ENCODE results near the gene GRM8.

Gene GRM8

GRCh38 chr7:126533715-126534114, 719.0 kb downstream of the GRM8 start:
- H3K27me3 ChIP-seq (ENCODE audit: control insufficient read depth in 1 of 2, insufficient read depth in 2 of 2, low read length in 2 of 2), result no peaks in the 10 kb centered on the region
- no peak overlapping the region for H3K27ac ChIP-seq (ENCODE audit: low read depth, low read length)
- no peaks in the 10 kb centered on the region for H3K36me3 ChIP-seq (ENCODE audit: control insufficient read depth in 1 of 2, insufficient read depth in 2 of 2, low read length in 2 of 2)
- peaks cover 10 to 16% of the 10 kb centered on the region in 2 donors for H3K9me3 ChIP-seq (ENCODE audit: control insufficient read depth in 1 of 2, low read length in 2 of 2)
- H3K4me3 ChIP-seq (ENCODE audit: low read depth in 1 of 2, low read length in 2 of 2), result no peak overlapping the region
- no peak overlapping the region for H3K9ac ChIP-seq (ENCODE audit: low read depth in 1 of 2, low read length in 2 of 2)
- H3K4me1 ChIP-seq (ENCODE audit: control insufficient read depth in 1 of 2, insufficient read depth in 2 of 2, low read length in 2 of 2), result no peaks in the 10 kb centered on the region

- peaks cover 6 to 11% of the 10 kb centered on the region in 2 donors for H3K9me3 ChIP-seq (ENCODE audit: control insufficient read depth in 1 of 2, low read length in 2 of 2)
- no peaks in the 10 kb centered on the region for H3K27me3 ChIP-seq (ENCODE audit: control insufficient read depth in 1 of 2, insufficient read depth in 2 of 2, low read length in 2 of 2)
- H3K27ac ChIP-seq (ENCODE audit: low read depth, low read length), result no peak overlapping the region
- no peak overlapping the region for H3K9ac ChIP-seq (ENCODE audit: low read depth in 1 of 2, low read length in 2 of 2)
- no peak overlapping the region for H3K4me3 ChIP-seq (ENCODE audit: low read depth in 1 of 2, low read length in 2 of 2)
- H3K4me1 ChIP-seq (ENCODE audit: control insufficient read depth in 1 of 2, insufficient read depth in 2 of 2, low read length in 2 of 2), result no peaks in the 10 kb centered on the region
- H3K36me3 ChIP-seq (ENCODE audit: control insufficient read depth in 1 of 2, insufficient read depth in 2 of 2, low read length in 2 of 2), result no peaks in the 10 kb centered on the region
Observed at GRCh38 chr7:126529833-126530232, 722.9 kb downstream of the GRM8 start.

GRCh38 chr7:126529254-126529653, 723.5 kb downstream of the GRM8 start:
- Histone ChIP-seq H3K36me3 (ENCODE audit: control insufficient read depth in 1 of 2, insufficient read depth in 2 of 2, low read length in 2 of 2) (no peaks in the 10 kb centered on the region), H3K4me1 (ENCODE audit: control insufficient read depth in 1 of 2, insufficient read depth in 2 of 2, low read length in 2 of 2) (no peaks in the 10 kb centered on the region), H3K9me3 (ENCODE audit: control insufficient read depth in 1 of 2, low read length in 2 of 2) (peaks cover 2 to 8% of the 10 kb centered on the region in 2 donors), H3K27me3 (ENCODE audit: control insufficient read depth in 1 of 2, insufficient read depth in 2 of 2, low read length in 2 of 2) (no peaks in the 10 kb centered on the region), H3K9ac (ENCODE audit: low read depth in 1 of 2, low read length in 2 of 2) (no peak overlapping the region), H3K4me3 (ENCODE audit: low read depth in 1 of 2, low read length in 2 of 2) (no peak overlapping the region), H3K27ac (ENCODE audit: low read depth, low read length) (no peak overlapping the region)

GRCh38 chr7:126525906-126526305, 726.8 kb downstream of the GRM8 start:
- no peaks in the 10 kb centered on the region for H3K27me3 ChIP-seq (ENCODE audit: control insufficient read depth in 1 of 2, insufficient read depth in 2 of 2, low read length in 2 of 2)
- no peak overlapping the region for H3K4me3 ChIP-seq (ENCODE audit: low read depth in 1 of 2, low read length in 2 of 2)
- no peaks in the 10 kb centered on the region for H3K4me1 ChIP-seq (ENCODE audit: control insufficient read depth in 1 of 2, insufficient read depth in 2 of 2, low read length in 2 of 2)
- peaks cover 3 to 4% of the 10 kb centered on the region in 2 donors for H3K9me3 ChIP-seq (ENCODE audit: control insufficient read depth in 1 of 2, low read length in 2 of 2)
- H3K36me3 ChIP-seq (ENCODE audit: control insufficient read depth in 1 of 2, insufficient read depth in 2 of 2, low read length in 2 of 2), result no peaks in the 10 kb centered on the region
- no peak overlapping the region for H3K27ac ChIP-seq (ENCODE audit: low read depth, low read length)
- no peak overlapping the region for H3K9ac ChIP-seq (ENCODE audit: low read depth in 1 of 2, low read length in 2 of 2)

- Histone ChIP-seq H3K27ac (ENCODE audit: low read depth, low read length) (no peak overlapping the region), H3K4me1 (ENCODE audit: control insufficient read depth in 1 of 2, insufficient read depth in 2 of 2, low read length in 2 of 2) (no peaks in the 10 kb centered on the region), H3K27me3 (ENCODE audit: control insufficient read depth in 1 of 2, insufficient read depth in 2 of 2, low read length in 2 of 2) (no peaks in the 10 kb centered on the region), H3K9me3 (ENCODE audit: control insufficient read depth in 1 of 2, low read length in 2 of 2) (peaks cover 0 to 3% of the 10 kb centered on the region in 2 donors), H3K36me3 (ENCODE audit: control insufficient read depth in 1 of 2, insufficient read depth in 2 of 2, low read length in 2 of 2) (no peaks in the 10 kb centered on the region), H3K9ac (ENCODE audit: low read depth in 1 of 2, low read length in 2 of 2) (no peak overlapping the region), H3K4me3 (ENCODE audit: low read depth in 1 of 2, low read length in 2 of 2) (no peak overlapping the region)
Observed at GRCh38 chr7:126524967-126525366, 727.8 kb downstream of the GRM8 start.

GRCh38 chr7:126511046-126511445, 741.7 kb downstream of the GRM8 start:
- Histone ChIP-seq H3K27ac (ENCODE audit: low read depth, low read length) (no peak overlapping the region), H3K4me1 (ENCODE audit: control insufficient read depth in 1 of 2, insufficient read depth in 2 of 2, low read length in 2 of 2) (no peaks in the 10 kb centered on the region), H3K4me3 (ENCODE audit: low read depth in 1 of 2, low read length in 2 of 2) (no peak overlapping the region), H3K36me3 (ENCODE audit: control insufficient read depth in 1 of 2, insufficient read depth in 2 of 2, low read length in 2 of 2) (no peaks in the 10 kb centered on the region), H3K9ac (ENCODE audit: low read depth in 1 of 2, low read length in 2 of 2) (no peak overlapping the region), H3K9me3 (ENCODE audit: control insufficient read depth in 1 of 2, low read length in 2 of 2) (peaks cover 0 to 2% of the 10 kb centered on the region in 2 donors), H3K27me3 (ENCODE audit: control insufficient read depth in 1 of 2, insufficient read depth in 2 of 2, low read length in 2 of 2) (no peaks in the 10 kb centered on the region)

- Histone ChIP-seq H3K9ac (ENCODE audit: low read depth in 1 of 2, low read length in 2 of 2) (no peak overlapping the region), H3K9me3 (ENCODE audit: control insufficient read depth in 1 of 2, low read length in 2 of 2) (peaks cover 0 to 3% of the 10 kb centered on the region in 2 donors), H3K4me1 (ENCODE audit: control insufficient read depth in 1 of 2, insufficient read depth in 2 of 2, low read length in 2 of 2) (no peaks in the 10 kb centered on the region), H3K27me3 (ENCODE audit: control insufficient read depth in 1 of 2, insufficient read depth in 2 of 2, low read length in 2 of 2) (no peaks in the 10 kb centered on the region), H3K36me3 (ENCODE audit: control insufficient read depth in 1 of 2, insufficient read depth in 2 of 2, low read length in 2 of 2) (no peaks in the 10 kb centered on the region), H3K4me3 (ENCODE audit: low read depth in 1 of 2, low read length in 2 of 2) (no peak overlapping the region), H3K27ac (ENCODE audit: low read depth, low read length) (no peak overlapping the region)
Observed at GRCh38 chr7:126501617-126502016, 751.1 kb downstream of the GRM8 start.

- Histone ChIP-seq H3K9ac (ENCODE audit: low read depth in 1 of 2, low read length in 2 of 2) (no peak overlapping the region), H3K27ac (ENCODE audit: low read depth, low read length) (no peak overlapping the region), H3K4me1 (ENCODE audit: control insufficient read depth in 1 of 2, insufficient read depth in 2 of 2, low read length in 2 of 2) (no peaks in the 10 kb centered on the region), H3K9me3 (ENCODE audit: control insufficient read depth in 1 of 2, low read length in 2 of 2) (peaks cover 0 to 3% of the 10 kb centered on the region in 2 donors), H3K36me3 (ENCODE audit: control insufficient read depth in 1 of 2, insufficient read depth in 2 of 2, low read length in 2 of 2) (no peaks in the 10 kb centered on the region), H3K27me3 (ENCODE audit: control insufficient read depth in 1 of 2, insufficient read depth in 2 of 2, low read length in 2 of 2) (no peaks in the 10 kb centered on the region), H3K4me3 (ENCODE audit: low read depth in 1 of 2, low read length in 2 of 2) (no peak overlapping the region)
Observed at GRCh38 chr7:126499481-126499880, 753.3 kb downstream of the GRM8 start.

- H3K9ac ChIP-seq (ENCODE audit: low read depth in 1 of 2, low read length in 2 of 2), result no peak overlapping the region
- no peaks in the 10 kb centered on the region for H3K27me3 ChIP-seq (ENCODE audit: control insufficient read depth in 1 of 2, insufficient read depth in 2 of 2, low read length in 2 of 2)
- no peaks in the 10 kb centered on the region for H3K36me3 ChIP-seq (ENCODE audit: control insufficient read depth in 1 of 2, insufficient read depth in 2 of 2, low read length in 2 of 2)
- H3K4me1 ChIP-seq (ENCODE audit: control insufficient read depth in 1 of 2, insufficient read depth in 2 of 2, low read length in 2 of 2), result no peaks in the 10 kb centered on the region
- peaks cover 0 to 3% of the 10 kb centered on the region in 2 donors for H3K9me3 ChIP-seq (ENCODE audit: control insufficient read depth in 1 of 2, low read length in 2 of 2)
- H3K4me3 ChIP-seq (ENCODE audit: low read depth in 1 of 2, low read length in 2 of 2), result no peak overlapping the region
- H3K27ac ChIP-seq (ENCODE audit: low read depth, low read length), result no peak overlapping the region
Observed at GRCh38 chr7:126495733-126496132, 757.0 kb downstream of the GRM8 start.

- Histone ChIP-seq H3K36me3 (ENCODE audit: control insufficient read depth in 1 of 2, insufficient read depth in 2 of 2, low read length in 2 of 2) (no peaks in the 10 kb centered on the region), H3K4me1 (ENCODE audit: control insufficient read depth in 1 of 2, insufficient read depth in 2 of 2, low read length in 2 of 2) (no peaks in the 10 kb centered on the region), H3K27me3 (ENCODE audit: control insufficient read depth in 1 of 2, insufficient read depth in 2 of 2, low read length in 2 of 2) (no peaks in the 10 kb centered on the region), H3K4me3 (ENCODE audit: low read depth in 1 of 2, low read length in 2 of 2) (no peak overlapping the region), H3K9me3 (ENCODE audit: control insufficient read depth in 1 of 2, low read length in 2 of 2) (peaks cover 0 to 3% of the 10 kb centered on the region in 2 donors), H3K9ac (ENCODE audit: low read depth in 1 of 2, low read length in 2 of 2) (no peak overlapping the region), H3K27ac (ENCODE audit: low read depth, low read length) (no peak overlapping the region)
Observed at GRCh38 chr7:126495001-126495400, 757.7 kb downstream of the GRM8 start.

GRCh38 chr7:126493801-126494200, 758.9 kb downstream of the GRM8 start:
- H3K4me1 ChIP-seq (ENCODE audit: control insufficient read depth in 1 of 2, insufficient read depth in 2 of 2, low read length in 2 of 2), result no peaks in the 10 kb centered on the region
- no peaks in the 10 kb centered on the region for H3K9me3 ChIP-seq (ENCODE audit: control insufficient read depth in 1 of 2, low read length in 2 of 2)
- H3K27me3 ChIP-seq (ENCODE audit: control insufficient read depth in 1 of 2, insufficient read depth in 2 of 2, low read length in 2 of 2), result no peaks in the 10 kb centered on the region
- H3K9ac ChIP-seq (ENCODE audit: low read depth in 1 of 2, low read length in 2 of 2), result no peak overlapping the region
- H3K4me3 ChIP-seq (ENCODE audit: low read depth in 1 of 2, low read length in 2 of 2), result no peak overlapping the region
- no peaks in the 10 kb centered on the region for H3K36me3 ChIP-seq (ENCODE audit: control insufficient read depth in 1 of 2, insufficient read depth in 2 of 2, low read length in 2 of 2)
- no peak overlapping the region for H3K27ac ChIP-seq (ENCODE audit: low read depth, low read length)

Data from duodenal mucosa (tissue), 2 donors.